22Rv1 (cell line): Measurements from ENCODE around the gene TLL2.

Experiments
- H3K27ac ChIP-seq: fragments of 450-650 bp; 2 replicates; pipeline ENCODE4 v1.5.1; 2017
- CTCF ChIP-seq: fragments of 450-650 bp; IDR thresholded peaks from 2 replicates; pipeline ENCODE4 v1.5.1; 2017; ENCODE audit warnings: mild to moderate bottlenecking
- ZFX ChIP-seq: fragments of 450-650 bp; IDR thresholded peaks from 2 replicates; pipeline ENCODE4 v1.6.1; 2017; ENCODE audit warnings: antibody characterized with exemption, borderline replicate concordance

The TLL2 gene

GRCh38 chr10:96359616-96360015 lies 154.1 kb downstream of the TLL2 start:
- TF ChIP-seq CTCF (no peak), ZFX (no peak)
- no peak overlapping the region for H3K27ac ChIP-seq

GRCh38 chr10:96358851-96359540 lies 154.7 kb downstream of the TLL2 start, which contains the start of gene OPALIN:
Gene OPALIN, minus strand, starts transcription at chr10:96359002. Its CDS starts 106 bp downstream, at chr10:96358896.
- TF ChIP-seq ZFX = no peak
- no peak for TF ChIP-seq CTCF
- H3K27ac ChIP-seq = no peak within 1 kb of the TSS

- H3K27ac ChIP-seq = no peak overlapping the region
- no peak for TF ChIP-seq ZFX
- no peak for TF ChIP-seq CTCF
These were observed 156.6 kb downstream of the TLL2 start for GRCh38 chr10:96357038-96357620.

- no peak overlapping the region for H3K27ac ChIP-seq
- TF ChIP-seq ZFX (no peak), CTCF (no peak)
These were observed 161.1 kb downstream of the TLL2 start for GRCh38 chr10:96352582-96352981.

GRCh38 chr10:96352027-96352426 lies 161.7 kb downstream of the TLL2 start:
- no peak overlapping the region for H3K27ac ChIP-seq
- TF ChIP-seq ZFX = no peak
- no peak for TF ChIP-seq CTCF

- no peak for TF ChIP-seq CTCF
- no peak for TF ChIP-seq ZFX
- H3K27ac ChIP-seq = no peak overlapping the region
These were observed 167.4 kb downstream of the TLL2 start for GRCh38 chr10:96346295-96346694.

GRCh38 chr10:96345222-96345621 lies 168.5 kb downstream of the TLL2 start:
- H3K27ac ChIP-seq = no peak overlapping the region

More at GRCh38 chr10:96345222-96345621, 168.5 kb downstream of the TLL2 start:
- TF ChIP-seq ZFX (no peak), CTCF (no peak)
